HG02884 (cell line): ENCODE results near the gene KIAA0040.
"Not testable (repeated sequence)": the region's sequence is repeated elsewhere in the genome, so short reads cannot be mapped to it uniquely, and the experiment has no call there.

Experiments
- ATAC-seq: cut with Tn5 transposase; IDR thresholded peaks from one replicate; pipeline ENCODE4 v1.9.1; 2021; ENCODE audit warnings: mild to moderate bottlenecking, moderate library complexity; ENCODE audit not compliant: unreplicated experiment

KIAA0040 gene

GRCh38 chr1:175108331-175108820, 84.2 kb downstream of the KIAA0040 start:
- ATAC-seq = not testable (repeated sequence)
